Esophagus squamous epithelium (tissue), 5 donors: ENCODE data around the gene UBAC2. TPM values are rescaled to one million over a fixed set of nuclear protein-coding genes. Genes with fewer than 3 reads are reported as not detected.
"Not testable (repeated sequence)": the region's sequence is repeated elsewhere in the genome, so short reads cannot be mapped to it uniquely, and the experiment has no call there.

ENCODE experiments used
- DNase-seq: peaks from one replicate; lab custom pipeline; 2025; lab: John Stamatoyannopoulos, UW
- H3K27ac ChIP-seq, 4 donors: fragments of 200-600 bp; sonication (generic); one replicate each; pipeline ENCODE4 v1.5.1; 2016 to 2019; ENCODE audit warnings: mild to moderate bottlenecking in 1 of 4
- H3K27me3 ChIP-seq, 4 donors: fragments of 200-600 bp; sonication (generic); 1 replicate in 3 of 4; 2 replicates in 1 of 4; pipeline versions ENCODE4 v1.5.1 to v1.6.0; 2017 to 2021; ENCODE audit warnings: antibody characterized with exemption in 1 of 4
- H3K36me3 ChIP-seq, 3 donors: fragments of 200-600 bp; sonication (generic); one replicate each; pipeline ENCODE4 v1.5.1; 2016 to 2019
- H3K4me1 ChIP-seq, 3 donors: fragments of 200-600 bp; sonication (generic); one replicate each; pipeline ENCODE4 v1.5.1; 2017 to 2019
- H3K4me3 ChIP-seq, 4 donors: fragments of 200-600 bp; sonication (generic); 1 replicate in 3 of 4; 2 replicates in 1 of 4; pipeline ENCODE4 v1.5.1; 2016 to 2019; ENCODE audit warnings: mild to moderate bottlenecking in 2 of 4, moderate library complexity in 1 of 4
- H3K9me3 ChIP-seq, 3 donors: fragments of 200-600 bp; sonication (generic); one replicate each; pipeline ENCODE4 v1.5.1; 2016 to 2019
- POLR2A ChIP-seq, 4 donors: fragments of 450-650 bp; IDR thresholded peaks; one replicate each; pipeline ENCODE4 v1.6.1; 2017; ENCODE audit warnings: antibody characterized with exemption in 4 of 4, mild to moderate bottlenecking in 4 of 4, moderate library complexity in 3 of 4
- WGBS, 2 donors: methylation state at CpG; one replicate each; pipeline ENCODE4 v1.1.5; 2018; 5-methylcytosine and 5-hydroxymethylcytosine counted together
- intact Hi-C: fragments of 100-400 bp; cut with DNase I; formaldehyde crosslinking; loops from one replicate; pipeline ENCODE4 v1.15.0; 2022
- total RNA-seq, 4 donors: library from RNA; depleted of rRNA; stranded (reverse); fragments of >200 nt; gene quantifications; one replicate each; pipeline ENCODE4 v1.1.0, GENCODE V29; 2016
- TF ChIP-seq, protein P1 (sequence below), 6 experiments: fragments of 450-650 bp in 4 of 6; fragments of 200-600 bp in 2 of 6; sonication (generic) in 2 of 6; IDR thresholded peaks; one replicate each; pipeline ENCODE4 v1.5.1; 2016 to 2019; ENCODE audit warnings: antibody characterized with exemption in 6 of 6, mild to moderate bottlenecking in 4 of 6, moderate library complexity in 4 of 6
- donor health status: DM: yes; HTN: yes; CAD: no.

The UBAC2 gene
- total RNA-seq, 4 donors from 2014 or later = 60.8 to 84.6 (median 75.0) TPM

- TF ChIP-seq, protein P1, sequence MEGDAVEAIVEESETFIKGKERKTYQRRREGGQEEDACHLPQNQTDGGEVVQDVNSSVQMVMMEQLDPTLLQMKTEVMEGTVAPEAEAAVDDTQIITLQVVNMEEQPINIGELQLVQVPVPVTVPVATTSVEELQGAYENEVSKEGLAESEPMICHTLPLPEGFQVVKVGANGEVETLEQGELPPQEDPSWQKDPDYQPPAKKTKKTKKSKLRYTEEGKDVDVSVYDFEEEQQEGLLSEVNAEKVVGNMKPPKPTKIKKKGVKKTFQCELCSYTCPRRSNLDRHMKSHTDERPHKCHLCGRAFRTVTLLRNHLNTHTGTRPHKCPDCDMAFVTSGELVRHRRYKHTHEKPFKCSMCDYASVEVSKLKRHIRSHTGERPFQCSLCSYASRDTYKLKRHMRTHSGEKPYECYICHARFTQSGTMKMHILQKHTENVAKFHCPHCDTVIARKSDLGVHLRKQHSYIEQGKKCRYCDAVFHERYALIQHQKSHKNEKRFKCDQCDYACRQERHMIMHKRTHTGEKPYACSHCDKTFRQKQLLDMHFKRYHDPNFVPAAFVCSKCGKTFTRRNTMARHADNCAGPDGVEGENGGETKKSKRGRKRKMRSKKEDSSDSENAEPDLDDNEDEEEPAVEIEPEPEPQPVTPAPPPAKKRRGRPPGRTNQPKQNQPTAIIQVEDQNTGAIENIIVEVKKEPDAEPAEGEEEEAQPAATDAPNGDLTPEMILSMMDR (IDR thresholded peaks at IDR 0.05) = no peak
- no peak for DNase-seq
- no peak overlapping the region for H3K4me3 ChIP-seq
- no peak overlapping the region for H3K27ac ChIP-seq
- peaks cover 0 to 43% (median 5%) of the 10 kb centered on the region in 3 donors for H3K36me3 ChIP-seq
- intact Hi-C loops = no loop called here
- WGBS, 2 donors = 77% methylated on average over 2 to 3 of the region's 6 CpGs
- no peaks in the 10 kb centered on the region for H3K27me3 ChIP-seq
- H3K9me3 ChIP-seq = no peaks in the 10 kb centered on the region
- peaks cover 0 to 24% (median 12%) of the 10 kb centered on the region in 3 donors for H3K4me1 ChIP-seq
Measured at GRCh38 chr13:99385940-99386339, 185.3 kb downstream of the UBAC2 start.

DNA sequence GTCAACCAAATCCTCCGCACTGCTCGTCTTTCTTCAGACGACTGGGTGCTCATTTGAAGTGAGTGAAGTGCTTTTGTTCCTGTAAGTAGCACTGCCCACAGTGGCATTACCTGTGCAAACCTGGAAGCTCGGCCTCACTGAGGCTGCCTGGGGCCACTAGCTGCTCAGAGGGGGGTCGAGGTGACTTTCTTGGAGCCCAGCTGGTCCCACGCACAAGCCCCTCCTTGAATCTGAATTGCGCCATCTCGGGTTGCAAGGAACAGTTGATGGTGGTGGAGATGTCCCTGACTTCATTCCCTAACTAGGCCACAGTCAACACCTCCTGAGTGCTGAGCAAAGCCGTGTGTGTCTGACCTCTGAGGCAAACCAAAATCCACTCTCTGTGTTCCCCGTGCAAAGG, 185.8 kb downstream of the UBAC2 start:
- no peaks in the 10 kb centered on the region for H3K9me3 ChIP-seq
- H3K27ac ChIP-seq = no peak overlapping the region
- intact Hi-C loops = no loop called here
- no peak for DNase-seq
- no peaks in the 10 kb centered on the region for H3K27me3 ChIP-seq
- no peak overlapping the region for H3K4me3 ChIP-seq
- 68 to 84% methylated on average over 8 to 9 of the region's 10 CpGs for WGBS, 2 donors
- peaks cover 0 to 37% (median 5%) of the 10 kb centered on the region in 3 donors for H3K36me3 ChIP-seq
- H3K4me1 ChIP-seq = peaks cover 0 to 23% (median 12%) of the 10 kb centered on the region in 3 donors
- no peak for TF ChIP-seq POLR2A (IDR thresholded peaks at IDR 0.05)
- TF ChIP-seq, protein P1 (IDR thresholded peaks at IDR 0.05) = no peak

GRCh38 chr13:99386911-99387788, 186.5 kb downstream of the UBAC2 start:
- intact Hi-C loops = no loop called here
- no peak for DNase-seq
- TF ChIP-seq POLR2A (IDR thresholded peaks at IDR 0.05) = no peak
- TF ChIP-seq, protein P1 (IDR thresholded peaks at IDR 0.05) = peak; percentile 48 to 71 (median 57)

DNA sequence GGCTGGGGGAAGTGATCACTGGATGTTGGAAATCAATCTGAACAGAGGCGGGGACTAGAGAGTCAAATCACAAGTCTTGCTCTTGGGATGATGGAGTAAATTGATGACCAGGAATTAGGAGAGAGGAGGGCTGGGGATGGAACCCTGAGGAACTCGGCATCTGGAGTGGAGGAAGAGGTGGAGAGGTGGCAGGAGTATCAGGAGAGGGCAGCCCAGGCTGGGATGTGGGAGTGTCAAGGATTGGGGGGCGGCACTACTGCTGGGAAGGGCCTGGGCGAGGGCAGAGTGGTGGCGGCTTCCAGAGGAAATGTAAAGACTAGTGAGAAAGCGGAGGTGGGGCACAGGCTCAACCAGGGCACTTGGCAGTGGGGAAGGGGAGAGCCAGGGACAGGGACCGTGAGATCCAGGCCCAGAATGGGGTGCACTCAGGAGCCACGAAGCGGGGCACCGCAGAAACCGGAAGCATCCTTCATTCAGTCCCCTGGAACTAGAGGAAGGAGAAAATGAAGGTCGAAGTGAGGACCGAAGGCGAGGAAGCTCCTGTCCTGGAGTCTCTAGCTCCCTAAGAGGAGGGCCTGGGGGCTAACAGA, 187.8 kb downstream of the UBAC2 start:
- H3K36me3 ChIP-seq = peaks cover 0 to 35% (median 5%) of the 10 kb centered on the region in 3 donors
- intact Hi-C loops = no loop called here
- H3K9me3 ChIP-seq = no peaks in the 10 kb centered on the region
- H3K27ac ChIP-seq = no peak overlapping the region
- H3K4me3 ChIP-seq = no peak overlapping the region
- TF ChIP-seq, protein P1 (IDR thresholded peaks at IDR 0.05) = no peak
- no peak for TF ChIP-seq POLR2A (IDR thresholded peaks at IDR 0.05)
- no peaks in the 10 kb centered on the region for H3K27me3 ChIP-seq
- H3K4me1 ChIP-seq = peaks cover 0 to 16% (median under 1%) of the 10 kb centered on the region in 3 donors
- WGBS, 2 donors = 94 to 95% methylated on average over 14 of the region's 14 CpGs
- no peak for DNase-seq

More at GRCh38 chr13:99386911-99387788, 186.5 kb downstream of the UBAC2 start:
- H3K9me3 ChIP-seq = no peaks in the 10 kb centered on the region
- no peak overlapping the region for H3K4me3 ChIP-seq
- H3K36me3 ChIP-seq = peaks cover 0 to 35% (median 5%) of the 10 kb centered on the region in 3 donors
- peaks cover 0 to 19% (median 12%) of the 10 kb centered on the region in 3 donors for H3K4me1 ChIP-seq
- 62 to 65% methylated on average over 11 to 12 of the region's 12 CpGs for WGBS, 2 donors
- H3K27me3 ChIP-seq = no peaks in the 10 kb centered on the region
- no peak overlapping the region for H3K27ac ChIP-seq

GRCh38 chr13:99389094-99389493, 188.4 kb downstream of the UBAC2 start:
- DNase-seq, H3K27ac ChIP-seq, intact Hi-C loops, H3K4me3 ChIP-seq, H3K9me3 ChIP-seq, H3K27me3 ChIP-seq: not testable (repeated sequence)
- Histone ChIP-seq H3K4me1 (peaks cover 0 to 12% (median 0%) of the 10 kb centered on the region in 3 donors), H3K36me3 (peaks cover 0 to 35% (median 5%) of the 10 kb centered on the region in 3 donors)
- WGBS, 2 donors = 82 to 93% methylated on average over 2 to 6 of the region's 6 CpGs
